Psoas muscle (tissue), 8 donors: ENCODE measurements around the gene TMUB1. TPM values are rescaled to one million over a fixed set of nuclear protein-coding genes. Genes with fewer than 3 reads are reported as not detected.

Experiments
- ATAC-seq, 4 donors: fragments of 200-7000 bp; cut with Tn5 transposase; one replicate each; pipeline ENCODE4 v1.9.1; 2020; ENCODE audit warnings: moderate library complexity in 3 of 4, mild to moderate bottlenecking in 2 of 4
- DNase-seq, 2 donors: peaks; one replicate each; pipeline ENCODE4 v3.0.0-alpha.2; 2020
- H3K27ac ChIP-seq: fragments of 200-600 bp; one replicate; pipeline ENCODE4 v1.8.0; 2022
- H3K27me3 ChIP-seq, 3 donors: fragments of 200-600 bp in 1 of 3; one replicate each; pipeline versions ENCODE4 v1.6.1 to v1.8.0; 2013 to 2022; ENCODE audit warnings: low read length in 2 of 3, mild to moderate bottlenecking in 2 of 3, moderate library complexity in 1 of 3; ENCODE audit not compliant: insufficient read depth in 3 of 3
- H3K36me3 ChIP-seq, 2 donors: fragments of 200-600 bp in 1 of 2; one replicate each; pipeline versions ENCODE4 v1.6.1 to v1.8.0; 2013 to 2022; ENCODE audit warnings: low read depth in 1 of 2, mild to moderate bottlenecking in 1 of 2, moderate library complexity in 1 of 2; ENCODE audit not compliant: insufficient read depth in 1 of 2
- H3K4me1 ChIP-seq: fragments of 200-600 bp; one replicate; pipeline ENCODE4 v1.8.0; 2022
- H3K4me3 ChIP-seq: fragments of 200-600 bp; one replicate; pipeline ENCODE4 v1.8.0; 2022; ENCODE audit warnings: mild to moderate bottlenecking
- H3K9me3 ChIP-seq: fragments of 200-600 bp; one replicate; pipeline ENCODE4 v1.8.0; 2022
- CTCF ChIP-seq: fragments of 200-600 bp; IDR thresholded peaks from one replicate; pipeline ENCODE4 v1.8.0; 2022; ENCODE audit warnings: antibody characterized with exemption
- WGBS, 3 donors: extraction: QIAGEN DNeasy Blood & Tissue Kit; methylation state at CpG; one replicate each; pipeline versions ENCODE4 v1.1.6 to v1.1.7; 2013; 5-methylcytosine and 5-hydroxymethylcytosine counted together
- intact Hi-C, 2 donors: fragments of 100-400 bp; cut with DNase I; formaldehyde crosslinking; loops; one replicate each; pipeline versions ENCODE4 v1.11.0 to v1.14.2; 2022
- polyA plus RNA-seq, 3 donors: library from polyadenylated mRNA; stranded (reverse); fragments of 200-250 nt; gene quantifications; one replicate each; pipeline ENCODE4 v1.2.3, GENCODE V29; 2013
- total RNA-seq, 4 donors: library from RNA; stranded (reverse); fragmentation: NEBNext Ultra II Directional in 2 of 4; extraction: Animal tissue kit (Norgen Biotek cat#: 25700) in 2 of 4; gene quantifications; one replicate each; pipeline versions ENCODE4 v1.2.1 to v1.2.4, GENCODE V29; 2021 to 2023
- donor health status: healthy with polysubstance abuse.
- donor health status: DM: no; HTN: no; CAD: no; lungs with moderate emphysema.
- donor health status: Bipolar disorder and iron deficiency.
- donor health status: healthy.
- donor health status: DM: yes; HTN: yes; CAD: no.
- donor health status: DM: no; HTN: no; CAD: no.
- donor health status: DM: no; HTN: no; CAD: no.
- donor health status: DM: yes; HTN: yes; CAD: no.

Gene TMUB1
- total and polyA plus RNA-seq, 7 donors, result 41.7 to 121 (median 55.5) TPM

GRCh38 chr7:151095123-151095797, 12.0 kb upstream of the TMUB1 start:
- Histone ChIP-seq H3K27me3 (no peaks in the 10 kb centered on the region), H3K9me3 (no peaks in the 10 kb centered on the region), H3K36me3 (peaks cover 0 to 8% of the 10 kb centered on the region in 2 donors), H3K27ac (no peak overlapping the region), H3K4me3 (no peak overlapping the region), H3K4me1 (peaks cover under 1% of the 10 kb centered on the region)
- peak in 1 of 2 donors; percentile 12 for DNase-seq
- no peak for TF ChIP-seq CTCF
- WGBS, 3 donors, result 67 to 69% (median 68%) methylated on average over 10 of the region's 10 CpGs
- no peak for ATAC-seq
- intact Hi-C loops, result no loop called here

- Histone ChIP-seq H3K4me1 (peaks cover 6% of the 10 kb centered on the region), H3K27me3 (no peaks in the 10 kb centered on the region), H3K36me3 (peaks cover 0 to 8% of the 10 kb centered on the region in 2 donors), H3K4me3 (no peak overlapping the region), H3K9me3 (no peaks in the 10 kb centered on the region), H3K27ac (no peak overlapping the region)
- intact Hi-C loops, result no loop called here
- 73 to 80% (median 77%) methylated on average over 5 of the region's 5 CpGs for WGBS, 3 donors
- ATAC-seq (no peak), DNase-seq (no peak)
- no peak for TF ChIP-seq CTCF
Observed at GRCh38 chr7:151094675-151095074, 11.4 kb upstream of the TMUB1 start.

GRCh38 chr7:151093748-151094147, 10.5 kb upstream of the TMUB1 start:
- 91 to 98% (median 94%) methylated on average over 6 of the region's 6 CpGs for WGBS, 3 donors
- H3K4me1 ChIP-seq, result peaks cover 8% of the 10 kb centered on the region
- intact Hi-C loops, result no loop called here

GRCh38 chr7:151091988-151092387, 8.7 kb upstream of the TMUB1 start:
- Histone ChIP-seq H3K4me3 (no peak overlapping the region), H3K27me3 (no peaks in the 10 kb centered on the region), H3K27ac (no peak overlapping the region), H3K36me3 (peaks cover 0 to 8% of the 10 kb centered on the region in 2 donors), H3K4me1 (peaks cover 18% of the 10 kb centered on the region), H3K9me3 (no peaks in the 10 kb centered on the region)
- 79 to 86% (median 80%) methylated on average over 14 of the region's 14 CpGs for WGBS, 3 donors
- DNase-seq (no peak), ATAC-seq (no peak)
- intact Hi-C loops, result no loop called here
- TF ChIP-seq CTCF, result no peak

More at GRCh38 chr7:151093748-151094147, 10.5 kb upstream of the TMUB1 start:
- no peak for ATAC-seq
- no peak for DNase-seq
- H3K27me3 ChIP-seq, result no peaks in the 10 kb centered on the region
- TF ChIP-seq CTCF, result no peak
- H3K36me3 ChIP-seq, result peaks cover 0 to 8% of the 10 kb centered on the region in 2 donors
- no peak overlapping the region for H3K4me3 ChIP-seq
- H3K27ac ChIP-seq, result no peak overlapping the region
- no peaks in the 10 kb centered on the region for H3K9me3 ChIP-seq

- Histone ChIP-seq H3K36me3 (peaks cover 0 to 8% of the 10 kb centered on the region in 2 donors), H3K27ac (no peak overlapping the region), H3K9me3 (no peaks in the 10 kb centered on the region), H3K4me1 (peaks cover 18% of the 10 kb centered on the region), H3K27me3 (no peaks in the 10 kb centered on the region), H3K4me3 (no peak overlapping the region)
- intact Hi-C loops, result no loop called here
- ATAC-seq (no peak), DNase-seq (peak in 1 of 2 donors; percentile 18)
- peak; percentile 23 for TF ChIP-seq CTCF
- 55 to 66% (median 65%) methylated on average over 6 of the region's 6 CpGs for WGBS, 3 donors
Observed at GRCh38 chr7:151091431-151091830, 8.1 kb upstream of the TMUB1 start.
